Activated T-cell treated with anti-CD3 and anti-CD28 coated beads for 4 hours (primary cell): ENCODE measurements around the gene SINHCAF.
"Not testable (repeated sequence)": the region's sequence is repeated elsewhere in the genome, so short reads cannot be mapped to it uniquely, and the experiment has no call there.

Experiments used
- DNase-seq: peaks from one replicate; pipeline ENCODE4 v3.0.0-alpha.2; 2020

Gene SINHCAF

GRCh38 chr12:31325877-31326631, at the start of gene SINHCAF:
TSS of gene SINHCAF (minus strand) at chr12:31326150. CDS start at chr12:31298204, 27,946 bp downstream.
- peak; percentile 97 for DNase-seq

DNA sequence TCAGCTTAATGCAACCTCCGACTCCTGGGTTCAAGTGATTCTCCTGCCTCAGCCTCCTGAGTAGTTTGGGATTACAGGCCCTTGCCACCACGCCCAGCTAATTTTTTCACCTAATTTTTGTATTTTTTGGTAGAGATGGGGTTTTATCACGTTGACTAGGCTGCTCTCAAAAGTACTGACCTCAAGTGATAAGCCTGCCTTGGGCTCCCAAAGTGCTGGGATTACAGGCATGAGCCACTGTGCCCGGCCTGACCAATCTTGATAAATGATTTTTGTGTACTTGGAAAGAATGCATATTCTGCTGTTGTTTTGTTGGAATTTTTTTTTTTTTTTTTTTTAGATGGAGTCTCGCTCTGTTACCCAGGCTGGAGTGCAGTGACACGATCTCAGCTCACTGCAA, 49.5 kb upstream of the SINHCAF start:
- DNase-seq, result not testable (repeated sequence)

- DNase-seq, result no peak
Observed at GRCh38 chr12:31371256-31371620, 45.3 kb upstream of the SINHCAF start.

DNA sequence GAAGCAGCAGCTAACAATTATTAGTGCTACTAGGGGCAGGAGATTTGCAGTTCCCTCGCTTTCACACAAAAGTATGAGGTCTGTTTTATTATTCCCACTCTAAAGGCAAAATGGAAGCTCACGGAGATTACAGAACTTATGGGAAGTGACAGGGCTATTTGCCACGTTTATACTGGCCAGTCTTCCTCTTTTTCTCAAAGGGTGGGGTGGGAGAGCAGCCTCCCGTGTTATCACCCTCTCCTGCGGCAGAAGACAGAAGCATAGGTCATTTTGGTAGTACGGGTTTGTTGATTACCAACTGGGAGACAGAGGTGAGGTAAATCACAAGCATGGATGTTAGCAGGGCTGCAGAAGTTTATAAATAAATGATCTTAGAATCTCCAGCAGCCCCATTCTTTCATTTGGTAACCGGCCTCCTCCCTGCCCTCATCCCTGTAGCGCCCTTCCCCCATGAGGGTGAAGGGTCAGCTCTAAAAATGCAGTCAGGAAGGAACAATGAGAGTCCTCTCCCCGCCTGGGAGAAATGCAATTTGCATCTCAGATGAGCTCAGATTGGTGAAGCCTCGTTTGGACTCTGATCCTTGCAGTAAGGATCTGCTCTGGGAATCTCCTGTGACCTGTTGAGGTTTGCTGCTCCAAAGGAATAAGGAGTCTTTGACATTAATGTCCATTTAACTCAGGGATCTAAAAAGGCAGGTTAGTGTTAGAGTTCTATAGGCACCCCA, 44.7 kb upstream of the SINHCAF start:
- no peak for DNase-seq

DNA sequence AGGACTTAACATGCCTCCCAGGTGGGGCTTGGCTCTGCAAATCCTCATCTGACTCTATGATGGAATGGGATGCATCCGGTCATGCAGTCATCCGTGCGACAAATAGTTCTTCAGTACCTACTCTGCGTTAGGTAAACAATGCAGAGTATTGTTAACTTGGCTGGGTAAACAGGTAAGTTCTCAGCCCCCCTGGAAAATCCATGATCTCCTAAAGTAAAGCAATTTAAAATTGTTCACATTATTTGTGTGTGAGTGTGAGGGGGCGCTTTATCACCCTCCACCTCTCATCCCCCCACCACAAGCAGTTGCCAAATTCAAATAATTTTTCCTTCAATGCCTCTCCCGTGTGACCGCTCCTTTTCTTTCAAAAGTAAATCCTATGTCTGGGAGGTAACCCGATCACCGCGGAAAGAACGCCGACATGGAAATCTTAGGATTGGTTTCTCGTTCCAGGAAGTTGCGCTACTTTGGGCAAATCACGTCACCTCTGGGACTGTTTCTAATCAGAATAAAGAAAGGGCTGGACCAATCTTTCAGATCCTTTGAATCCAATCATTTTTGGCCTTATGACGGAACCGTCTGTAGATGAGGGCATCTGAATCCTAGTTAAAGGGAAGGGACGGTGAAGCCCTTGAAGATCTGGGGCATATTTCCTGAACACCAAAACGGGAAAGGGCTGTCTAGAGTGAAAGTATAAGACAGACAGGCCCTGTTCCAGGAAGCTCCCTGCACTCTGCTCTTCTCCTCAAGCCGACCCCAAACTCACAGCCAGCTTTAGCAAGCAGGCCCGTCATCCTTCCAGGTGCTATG, 44.0 kb upstream of the SINHCAF start:
- DNase-seq, result no peak

DNA sequence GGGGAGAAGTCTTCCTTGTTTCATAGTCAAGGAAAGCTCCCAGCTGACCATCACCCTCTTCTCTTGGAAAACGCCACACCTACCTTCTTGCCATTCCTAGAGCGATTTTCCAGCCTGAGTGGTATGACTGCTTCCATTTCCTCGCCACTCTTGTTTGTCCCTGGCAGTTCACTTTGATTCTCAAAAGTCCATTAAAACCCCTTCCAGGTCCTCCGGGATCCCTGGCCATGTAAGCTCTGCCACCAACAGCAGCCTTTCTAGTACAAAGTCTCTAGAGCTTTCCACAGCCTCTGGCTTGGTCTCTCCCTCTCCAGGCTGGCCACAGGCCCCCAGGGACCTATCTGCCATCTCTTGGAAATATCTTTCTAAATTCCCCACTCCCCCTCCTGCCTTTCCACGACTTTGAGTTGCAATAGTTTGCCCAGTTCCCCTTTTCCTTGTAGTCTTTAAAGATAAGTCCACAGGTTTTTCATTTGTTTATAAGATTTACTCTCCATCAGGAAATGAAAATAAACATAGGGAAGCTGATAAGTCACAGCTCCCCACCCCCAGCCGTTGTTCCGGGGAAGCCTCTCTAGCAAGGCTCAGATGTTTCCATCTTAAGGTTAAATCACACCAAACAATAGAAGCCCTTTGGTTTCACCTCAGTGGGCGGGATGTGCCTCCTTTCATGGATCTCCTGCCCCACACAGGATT, 42.9 kb upstream of the SINHCAF start:
- DNase-seq, result no peak

GRCh38 chr12:31366104-31366621, 40.2 kb upstream of the SINHCAF start:
- DNase-seq, result no peak

DNA sequence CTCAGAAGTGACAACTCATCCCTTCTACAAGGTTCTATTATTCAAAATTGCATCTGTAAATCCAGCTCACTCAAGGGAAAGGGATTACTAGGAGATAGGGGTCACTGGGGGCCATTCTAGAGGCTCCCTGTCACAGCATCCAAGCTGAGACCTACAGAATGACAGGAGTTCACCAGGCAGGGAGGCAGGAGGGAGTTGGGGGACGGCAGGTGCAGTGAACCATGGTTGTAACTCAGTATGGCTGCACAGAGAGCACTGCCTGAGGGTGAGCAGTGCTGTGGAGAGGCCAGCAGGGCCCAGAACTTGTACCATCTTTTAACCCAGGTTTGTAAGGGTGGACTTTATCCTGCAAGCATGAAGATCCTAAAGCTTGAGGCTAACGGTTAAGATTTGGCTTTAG, 37.9 kb upstream of the SINHCAF start:
- no peak for DNase-seq

DNA sequence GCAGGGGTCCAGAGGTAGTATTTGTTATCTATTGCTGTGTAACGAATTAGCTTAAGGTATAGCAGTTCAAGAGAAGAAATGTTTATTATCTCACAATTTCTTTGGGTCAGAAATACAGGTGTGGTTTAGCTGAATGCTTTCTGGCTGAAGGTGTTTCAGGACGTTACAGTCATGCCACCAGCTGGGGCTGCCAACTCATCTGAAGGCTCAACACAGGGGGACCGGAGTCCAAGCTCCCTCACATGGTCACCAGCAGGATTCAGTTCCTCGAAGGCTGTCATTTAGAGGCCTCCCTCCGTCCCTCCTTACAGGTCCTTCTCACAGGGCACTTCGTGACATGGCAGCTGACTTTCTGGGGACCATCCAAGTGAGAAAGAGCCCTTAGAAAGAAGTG, 37.5 kb upstream of the SINHCAF start:
- DNase-seq, result no peak

DNA sequence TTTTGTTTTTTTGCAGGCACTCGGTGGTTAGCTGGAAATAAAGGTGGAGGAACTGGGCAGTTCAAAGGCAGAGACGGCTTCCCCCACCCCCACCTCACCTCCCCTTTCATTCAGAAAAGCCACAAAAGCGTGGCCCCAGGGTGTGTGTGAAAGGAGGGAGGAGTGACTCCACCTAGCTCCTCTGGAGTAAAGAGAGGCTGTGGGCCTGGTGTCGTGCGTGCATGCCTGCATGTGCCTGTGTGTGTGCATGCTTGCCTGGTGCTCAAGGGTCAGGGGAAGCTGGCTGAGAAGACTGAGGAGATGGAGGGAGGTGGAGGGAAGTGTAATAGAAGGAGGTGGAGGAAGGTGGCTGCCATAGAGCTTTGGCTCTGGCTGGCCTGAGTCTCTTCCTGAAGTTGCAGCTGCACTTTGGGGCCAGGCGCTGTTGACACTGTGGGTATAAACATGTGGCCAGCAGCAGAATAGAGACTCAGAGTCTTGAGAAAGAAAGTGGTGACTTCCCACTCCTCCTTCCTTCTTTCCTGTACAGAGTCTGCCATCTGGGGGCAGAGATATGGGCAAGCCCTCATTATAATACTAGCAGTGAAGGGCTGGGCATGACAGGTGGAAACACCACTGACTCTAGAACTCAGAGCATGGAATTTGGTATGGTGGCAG, 36.9 kb upstream of the SINHCAF start:
- no peak for DNase-seq

- no peak for DNase-seq
Observed at GRCh38 chr12:31362115-31362758, 36.3 kb upstream of the SINHCAF start.

DNA sequence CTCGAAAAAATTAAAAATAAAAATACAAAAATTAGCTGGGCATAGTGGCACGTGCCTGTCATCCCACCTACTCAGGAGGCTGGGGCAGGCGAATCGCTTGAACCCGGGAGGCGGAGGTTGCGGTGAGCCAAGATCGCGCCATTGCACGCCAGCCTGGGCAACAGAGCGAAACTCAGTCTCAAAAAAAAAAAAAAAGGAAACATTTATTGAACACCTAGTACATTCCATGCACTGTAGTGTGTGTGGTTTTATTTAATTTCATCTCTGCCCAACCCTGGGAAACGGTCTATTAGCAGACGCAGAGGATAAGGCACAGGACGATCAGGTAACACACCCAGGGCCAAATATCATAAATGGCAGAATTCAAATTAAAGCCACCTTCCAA, 35.8 kb upstream of the SINHCAF start:
- DNase-seq, result no peak

GRCh38 chr12:31355747-31356107, 29.8 kb upstream of the SINHCAF start:
- no peak for DNase-seq

DNA sequence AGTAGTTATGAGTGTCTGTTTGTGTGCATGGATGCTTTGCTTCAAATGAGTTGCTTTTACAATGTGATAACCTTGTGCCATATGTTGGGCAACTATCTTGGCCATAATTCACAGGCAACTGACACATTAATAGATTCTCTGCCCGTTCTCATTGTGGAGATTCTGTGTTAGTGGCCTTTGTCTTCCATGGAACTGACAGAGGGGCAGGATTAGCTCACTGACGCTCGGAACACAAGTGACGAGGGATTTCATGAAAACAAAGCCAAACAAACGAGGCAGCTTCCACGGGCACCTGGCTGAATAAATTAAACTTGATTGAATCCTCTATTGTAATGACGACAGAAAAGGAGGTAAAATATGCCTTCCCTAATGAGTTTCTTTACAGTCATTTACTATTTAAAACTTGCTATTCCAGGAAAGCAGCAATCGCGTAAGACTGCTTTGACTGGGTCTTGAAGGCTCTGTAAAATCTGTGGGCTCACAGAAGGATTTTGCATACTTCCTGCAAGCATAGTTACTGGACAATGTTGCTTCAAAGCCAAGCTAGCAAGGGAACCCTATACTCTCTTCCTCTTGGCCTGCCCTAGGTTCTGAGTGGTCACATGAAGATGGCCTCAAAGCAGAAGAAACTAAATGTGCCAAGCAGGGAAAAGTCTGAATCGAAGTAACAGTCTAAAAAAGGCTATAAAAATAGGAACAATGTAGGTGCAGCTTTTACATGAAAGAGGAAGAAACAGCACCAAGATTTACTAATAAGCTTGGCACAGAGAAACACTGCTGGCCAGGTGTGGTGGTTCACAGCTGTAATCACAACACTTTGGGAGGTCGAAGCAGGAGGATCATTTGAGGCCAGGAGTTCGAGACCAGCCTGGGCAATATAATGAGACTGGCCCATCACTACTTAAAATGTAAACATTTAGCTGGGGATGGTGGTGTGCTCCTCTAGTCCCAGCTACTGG, 28.1 kb upstream of the SINHCAF start:
- no peak for DNase-seq

- DNase-seq, result no peak
Observed at GRCh38 chr12:31346267-31346666, 20.3 kb upstream of the SINHCAF start.

DNA sequence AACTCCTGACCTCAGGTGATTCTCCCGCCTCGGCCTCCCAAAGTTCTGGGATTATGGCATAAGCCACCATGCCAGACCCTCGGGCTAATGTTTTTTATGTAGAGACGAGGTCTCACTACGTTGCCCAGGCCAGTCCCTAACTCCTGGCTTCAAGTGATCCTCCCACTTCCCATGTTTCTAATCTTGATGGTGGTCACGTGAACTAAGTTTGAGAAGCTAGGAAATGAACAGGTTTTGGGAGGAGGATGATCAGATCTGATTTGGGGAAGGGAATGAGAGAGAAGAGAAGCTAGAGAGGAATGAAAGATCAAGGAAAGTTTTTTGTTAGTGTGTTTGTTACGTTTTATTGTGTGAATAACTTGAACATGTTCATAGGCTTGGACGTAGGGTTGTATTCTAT, 17.2 kb upstream of the SINHCAF start:
- DNase-seq, result no peak

DNA sequence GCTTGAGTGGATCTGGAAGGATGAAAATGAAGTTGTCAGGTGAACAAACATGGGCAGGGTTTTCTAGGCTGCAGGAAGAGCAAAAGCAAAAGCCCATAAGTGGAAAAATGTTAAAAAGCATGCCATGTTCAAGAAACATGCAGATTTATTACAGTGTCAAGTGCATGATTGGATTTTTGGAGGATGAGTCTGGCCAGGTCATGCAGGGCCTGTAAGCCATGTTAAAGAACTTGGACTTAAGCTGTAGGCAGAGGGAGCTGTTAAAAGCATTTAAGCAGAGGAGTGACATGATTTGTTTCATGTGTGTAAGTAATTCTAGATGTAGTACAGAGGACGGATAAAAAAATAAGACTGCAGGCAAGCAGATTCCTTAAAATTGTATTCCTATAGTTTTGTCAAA, 16.3 kb upstream of the SINHCAF start:
- DNase-seq, result no peak

GRCh38 chr12:31339831-31340622, 14.1 kb upstream of the SINHCAF start:
- no peak for DNase-seq

GRCh38 chr12:31337952-31338351, 12.0 kb upstream of the SINHCAF start:
- no peak for DNase-seq

DNA sequence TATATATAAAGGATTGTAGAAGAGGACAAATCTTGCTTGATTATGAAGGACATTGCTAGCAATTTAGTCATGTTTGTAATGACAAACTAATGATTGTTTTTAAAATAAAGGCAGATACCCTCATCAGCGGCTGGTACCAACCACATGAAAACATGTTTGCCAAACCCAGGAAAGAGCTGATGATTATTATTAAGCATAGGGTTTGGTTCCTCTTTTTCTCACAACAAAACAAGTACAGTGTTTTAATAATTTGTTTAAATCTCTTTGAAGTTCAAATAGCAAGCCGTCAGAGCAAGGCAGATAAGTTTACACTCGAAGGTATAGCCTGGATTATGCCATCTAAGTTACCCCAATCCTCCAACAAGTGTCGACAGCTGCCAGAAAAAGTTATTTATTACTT, 5.3 kb upstream of the SINHCAF start:
- DNase-seq, result no peak
